Right forelimb (tissue), 1 donor: ENCODE data around the gene RBM4B.

ENCODE experiments used
- DNase-seq: peaks from one replicate; pipeline ENCODE4 v3.0.0-alpha.2; 2018

The RBM4B gene

GRCh38 chr11:66639066-66639813 is 38.4 kb downstream of the RBM4B start:
- no peak for DNase-seq

- DNase-seq, result peak; percentile 97
These were observed 39.3 kb downstream of the RBM4B start, which contains the start of gene RBM4 for GRCh38 chr11:66638177-66639065. Gene RBM4 (plus strand): TSS chr11:66638703. CDS start chr11:66639712, 1,009 bp downstream.

DNA sequence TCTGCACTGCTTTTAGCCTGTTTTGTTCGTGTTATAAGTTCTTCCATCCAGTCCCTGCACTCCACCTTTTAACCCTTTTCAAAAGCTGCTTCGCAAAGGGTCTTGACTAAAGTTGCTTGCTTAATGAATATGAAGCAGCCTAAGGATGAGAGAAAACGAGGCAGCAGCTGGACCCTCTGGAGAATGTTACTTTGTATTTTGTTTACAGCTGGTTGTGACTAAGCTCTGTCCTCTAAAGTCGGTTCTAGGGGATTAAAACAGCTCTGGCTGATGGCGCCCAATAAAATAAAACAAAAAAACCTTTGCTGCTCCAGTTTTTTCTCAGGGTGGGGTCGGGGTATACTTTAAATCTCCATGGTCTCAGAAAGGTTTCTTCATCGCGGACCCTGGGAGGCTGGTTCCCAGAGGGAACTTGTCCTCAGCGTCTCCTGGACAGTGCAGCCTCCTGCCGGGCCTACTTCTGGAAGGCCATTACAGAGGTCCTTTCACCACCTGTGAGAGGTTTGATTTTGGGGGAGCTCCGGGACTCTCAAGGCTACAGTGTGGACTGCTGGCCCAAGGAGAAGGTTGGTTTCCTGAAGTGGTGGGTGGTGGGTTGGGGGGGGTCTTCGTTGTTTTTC is 40.0 kb downstream of the RBM4B start:
- DNase-seq, result peak; percentile 44

DNA sequence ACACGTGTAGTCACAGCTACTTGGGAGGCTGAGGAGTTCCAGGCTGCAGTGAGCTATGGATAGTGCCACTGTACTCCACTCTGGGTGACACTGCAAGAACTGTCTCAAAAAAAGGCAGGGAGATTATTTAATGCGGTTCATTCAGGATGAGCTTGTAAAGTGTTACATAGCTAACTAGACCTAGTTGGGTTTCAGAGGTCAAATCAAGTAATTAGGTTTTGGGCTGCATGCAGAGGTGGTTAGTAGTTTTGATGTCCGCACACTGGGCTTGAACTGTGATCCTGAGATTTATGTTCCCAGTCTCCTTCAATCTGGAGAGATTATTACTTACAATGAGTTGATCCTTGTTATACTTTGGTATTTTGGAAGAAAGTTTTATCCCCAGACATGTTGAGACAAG is 41.3 kb downstream of the RBM4B start:
- no peak for DNase-seq

DNA sequence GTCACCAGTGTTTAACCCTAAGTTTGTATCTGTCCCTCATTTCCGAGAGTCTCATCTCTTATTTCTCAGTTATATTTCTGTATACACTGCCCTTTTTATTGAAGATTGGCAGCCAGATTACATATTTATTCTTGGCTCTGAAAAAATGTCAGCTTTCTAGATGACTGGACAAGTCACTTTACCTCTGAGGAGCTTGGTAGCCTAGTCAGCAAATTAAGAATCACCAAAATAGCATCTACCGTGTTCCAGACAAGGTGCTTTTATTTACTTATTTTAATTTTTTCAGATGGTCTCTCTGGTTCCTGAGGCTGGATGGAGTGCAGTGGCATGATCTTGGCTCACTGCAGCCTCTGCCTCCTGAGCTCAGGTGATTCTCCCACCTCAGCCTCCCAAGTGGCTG is 44.7 kb downstream of the RBM4B start:
- DNase-seq, result no peak

- DNase-seq, result no peak
These were observed 45.8 kb downstream of the RBM4B start for GRCh38 chr11:66631883-66632282.

DNA sequence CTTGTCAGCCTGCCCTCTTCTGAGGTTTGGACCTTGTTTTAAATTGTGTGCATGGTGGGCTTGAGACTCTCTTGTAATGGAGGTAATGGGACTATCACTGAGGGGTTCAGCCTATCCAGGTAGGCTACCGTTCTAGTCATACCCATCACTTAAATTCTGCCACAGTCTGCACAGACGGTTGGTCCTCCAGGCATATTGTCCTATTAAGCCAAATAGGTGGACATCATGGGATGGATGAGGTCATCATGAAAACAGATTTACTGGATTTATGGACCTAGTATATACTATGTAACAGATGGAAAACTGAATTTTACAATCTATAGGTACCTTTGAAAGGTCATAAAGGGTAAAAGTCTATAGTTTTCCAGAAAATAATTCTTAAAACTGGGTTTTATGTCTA is 48.3 kb downstream of the RBM4B start:
- DNase-seq, result no peak

GRCh38 chr11:66628061-66628603 is 49.6 kb downstream of the RBM4B start:
- no peak for DNase-seq

DNA sequence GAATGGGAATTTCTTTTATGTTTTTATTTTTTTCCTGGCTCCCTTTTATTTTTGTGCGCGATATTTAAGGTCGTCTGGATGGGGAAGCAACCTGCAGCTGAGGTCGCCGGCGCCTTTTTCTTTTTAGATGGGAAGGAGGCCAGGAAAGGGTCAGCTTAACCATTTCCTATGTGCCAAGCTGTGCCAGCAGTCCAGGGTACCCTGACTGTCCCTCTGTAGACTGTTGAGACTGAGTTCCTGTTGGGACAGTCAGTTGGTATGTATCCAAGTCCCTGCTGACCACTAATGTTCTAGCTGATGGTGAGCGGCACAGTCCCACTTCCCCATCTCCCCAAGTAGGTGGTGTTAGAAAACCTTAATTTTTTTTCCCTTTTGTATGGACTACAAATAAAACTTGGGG is 50.8 kb downstream of the RBM4B start:
- no peak for DNase-seq

GRCh38 chr11:66626382-66626781 is 51.3 kb downstream of the RBM4B start:
- no peak for DNase-seq

- no peak for DNase-seq
These were observed 51.9 kb downstream of the RBM4B start for GRCh38 chr11:66625752-66626149.

DNA sequence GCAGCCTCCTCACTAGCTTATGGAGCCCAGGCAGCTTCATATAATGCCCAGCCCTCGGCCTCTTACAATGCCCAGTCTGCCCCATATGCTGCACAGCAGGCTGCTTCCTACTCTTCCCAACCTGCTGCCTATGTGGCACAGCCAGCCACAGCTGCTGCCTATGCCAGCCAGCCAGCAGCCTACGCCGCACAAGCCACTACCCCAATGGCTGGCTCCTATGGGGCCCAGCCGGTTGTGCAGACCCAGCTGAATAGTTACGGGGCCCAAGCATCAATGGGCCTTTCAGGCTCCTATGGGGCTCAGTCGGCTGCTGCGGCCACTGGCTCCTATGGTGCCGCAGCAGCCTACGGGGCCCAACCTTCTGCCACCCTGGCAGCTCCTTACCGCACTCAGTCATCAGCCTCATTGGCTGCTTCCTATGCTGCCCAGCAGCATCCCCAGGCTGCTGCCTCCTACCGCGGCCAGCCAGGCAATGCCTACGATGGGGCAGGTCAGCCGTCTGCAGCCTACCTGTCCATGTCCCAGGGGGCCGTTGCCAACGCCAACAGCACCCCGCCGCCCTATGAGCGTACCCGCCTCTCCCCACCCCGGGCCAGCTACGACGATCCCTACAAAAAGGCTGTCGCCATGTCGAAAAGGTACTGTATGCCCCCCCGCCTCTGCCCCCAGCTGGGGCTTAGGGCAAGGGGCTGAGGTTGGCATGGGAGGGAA is 52.5 kb downstream of the RBM4B start:
- no peak for DNase-seq

DNA sequence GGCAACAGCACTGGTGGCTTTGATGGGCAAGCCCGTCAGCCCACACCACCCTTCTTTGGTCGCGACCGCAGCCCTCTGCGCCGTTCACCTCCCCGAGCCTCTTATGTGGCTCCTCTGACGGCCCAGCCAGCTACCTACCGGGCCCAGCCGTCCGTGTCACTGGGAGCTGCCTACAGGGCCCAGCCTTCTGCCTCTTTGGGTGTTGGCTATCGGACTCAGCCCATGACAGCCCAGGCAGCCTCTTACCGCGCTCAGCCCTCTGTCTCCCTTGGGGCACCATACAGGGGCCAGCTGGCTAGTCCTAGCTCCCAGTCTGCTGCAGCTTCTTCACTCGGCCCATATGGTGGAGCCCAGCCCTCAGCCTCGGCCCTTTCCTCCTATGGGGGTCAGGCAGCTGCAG is 53.2 kb downstream of the RBM4B start:
- no peak for DNase-seq

DNA sequence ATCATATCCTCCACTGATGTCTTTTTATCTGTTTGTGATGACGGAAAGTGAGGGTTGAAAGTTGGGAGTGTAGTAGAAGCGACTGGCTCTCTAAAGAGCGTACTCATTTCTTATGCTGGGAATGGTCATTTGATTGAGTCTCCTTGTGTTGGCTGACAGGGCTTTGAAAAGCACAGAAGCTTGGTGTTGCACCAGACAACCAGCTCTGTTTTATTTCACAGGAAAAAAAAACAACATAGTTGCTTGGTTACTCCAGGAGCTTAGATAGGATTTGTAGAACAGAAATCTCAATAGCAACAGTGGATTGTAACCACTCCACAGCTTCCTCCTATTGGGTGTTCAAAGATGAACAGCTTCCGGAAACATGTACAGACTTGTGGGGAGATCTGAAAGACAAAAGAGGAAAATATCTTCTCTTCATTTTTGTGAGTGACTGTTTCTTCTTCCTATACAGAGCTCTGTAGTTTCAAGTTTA is 58.6 kb downstream of the RBM4B start:
- DNase-seq, result no peak

DNA sequence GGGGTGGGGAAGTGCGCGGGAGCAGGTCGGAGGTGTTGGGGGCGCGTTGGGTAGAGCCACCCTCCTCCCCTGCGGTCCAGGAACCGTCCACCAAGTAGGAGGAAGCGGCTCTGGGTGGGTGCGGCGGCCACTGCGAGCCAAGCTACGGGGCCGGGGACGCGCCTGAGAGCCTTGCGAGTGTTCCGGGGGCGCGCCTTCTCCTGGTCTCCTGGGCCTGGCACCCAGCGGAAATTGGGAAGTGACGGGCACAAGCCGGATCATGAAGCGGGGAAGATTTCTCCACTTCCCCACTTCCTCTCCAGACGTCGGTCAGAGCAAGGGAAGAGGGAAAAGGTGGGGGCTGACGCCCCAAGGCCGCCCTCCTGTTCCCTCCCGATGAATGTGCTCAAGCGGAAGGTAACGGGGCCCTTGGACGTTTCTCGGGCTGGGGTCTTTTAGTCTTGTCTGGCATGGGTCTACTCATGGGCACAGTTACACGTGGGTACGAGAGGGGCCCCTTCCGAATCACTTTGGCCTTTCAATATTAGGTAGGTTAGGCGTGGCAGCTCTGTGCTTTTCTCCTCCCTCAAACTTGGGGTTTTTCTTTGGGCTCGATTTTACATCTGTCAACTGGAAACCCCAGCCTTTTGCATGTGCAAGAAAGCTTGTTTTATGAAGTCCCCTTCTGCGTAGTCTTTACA is 60.4 kb downstream of the RBM4B start:
- no peak for DNase-seq

DNA sequence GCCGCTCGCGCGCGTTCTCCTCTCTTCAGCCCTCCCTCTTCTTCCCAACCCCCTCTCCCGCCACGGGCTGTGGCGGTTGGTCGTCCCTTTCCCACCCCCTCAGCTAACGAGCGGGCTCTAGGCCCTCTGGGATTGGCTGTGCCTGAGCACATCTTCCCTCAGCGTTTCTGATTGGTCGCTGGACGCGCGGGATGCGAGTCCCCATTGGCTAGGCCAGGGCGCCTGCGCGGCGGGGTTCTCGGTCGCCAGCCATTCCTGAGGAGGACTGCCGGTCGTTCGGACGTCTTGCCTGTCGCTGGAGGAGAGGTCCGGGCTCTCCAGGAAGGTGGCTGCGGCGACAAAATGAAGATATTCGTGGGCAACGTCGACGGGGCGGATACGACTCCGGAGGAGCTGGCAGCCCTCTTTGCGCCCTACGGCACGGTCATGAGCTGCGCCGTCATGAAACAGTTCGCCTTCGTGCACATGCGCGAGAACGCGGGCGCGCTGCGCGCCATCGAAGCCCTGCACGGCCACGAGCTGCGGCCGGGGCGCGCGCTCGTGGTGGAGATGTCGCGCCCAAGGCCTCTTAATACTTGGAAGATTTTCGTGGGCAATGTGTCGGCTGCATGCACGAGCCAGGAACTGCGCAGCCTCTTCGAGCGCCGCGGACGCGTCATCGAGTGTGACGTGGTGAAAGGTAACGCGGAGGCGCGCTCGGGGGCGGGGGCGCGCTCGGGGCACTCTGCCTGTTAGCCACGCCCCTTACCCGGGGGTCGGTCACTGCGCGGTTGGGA is 61.1 kb downstream of the RBM4B start, which contains the start of gene RBM14:
Gene RBM14, plus strand, starts transcription at position 252 of the 776 bp plus-strand sequence. Its CDS starts 91 bp downstream, at position 343.
- DNase-seq, result peak; percentile 99
